K562 (cell line): Measurements from ENCODE around the gene MICAL2. TPM values are rescaled to one million over a fixed set of nuclear protein-coding genes. Genes with fewer than 3 reads are reported as not detected.

Experiments
- CBX5 ChIP-seq: IDR thresholded peaks from 2 replicates; pipeline ENCODE4 v1.6.1; 2014; ENCODE audit warnings: low read depth, borderline replicate concordance
- DIDO1 ChIP-seq: fragments of 450-650 bp; IDR thresholded peaks from 2 replicates; pipeline ENCODE4 v1.6.1; 2016; ENCODE audit warnings: low read depth, missing biosample characterization, missing genetic modification characterization
- ESRRA ChIP-seq: fragments of 450-650 bp; IDR thresholded peaks from 2 replicates; pipeline ENCODE4 v1.6.1; 2014; ENCODE audit warnings: low read depth, mild to moderate bottlenecking, moderate library complexity, borderline replicate concordance
- GATAD2B ChIP-seq: fragments of 450-650 bp; IDR thresholded peaks from 2 replicates; pipeline ENCODE4 v1.6.1; 2017; ENCODE audit warnings: mild to moderate bottlenecking, borderline replicate concordance
- JUNB ChIP-seq: fragments of 450-650 bp; formaldehyde crosslinking; conservative IDR thresholded peaks from 2 replicates; pipeline ENCODE4 v1.4.0; 2020; ENCODE audit warnings: mild to moderate bottlenecking
- MED1 ChIP-seq: sonication (generic); formaldehyde crosslinking; IDR thresholded peaks from 2 replicates; pipeline ENCODE4 v1.8.1; 2023; ENCODE audit warnings: missing genetic modification reagents, borderline replicate concordance
- MIER1 ChIP-seq: fragments of 450-650 bp; IDR thresholded peaks from 2 replicates; pipeline ENCODE4 v1.6.1; 2016; ENCODE audit warnings: antibody characterized with exemption, mild to moderate bottlenecking, low read depth
- MTA1 ChIP-seq: fragments of 450-650 bp; IDR thresholded peaks from 2 replicates; pipeline ENCODE4 v1.6.1; 2017; ENCODE audit warnings: borderline replicate concordance
- NCOA1 ChIP-seq: fragments of 450-650 bp; IDR thresholded peaks from 2 replicates; pipeline ENCODE4 v1.6.1; 2016; ENCODE audit warnings: low read depth
- NFXL1 ChIP-seq: fragments of 450-650 bp; formaldehyde crosslinking; IDR thresholded peaks from 2 replicates; pipeline ENCODE4 v1.4.0; 2021; ENCODE audit warnings: mild to moderate bottlenecking
- NR4A1 ChIP-seq, 2 experiments: fragments of 250-450 bp in 1 of 2; fragments of 450-650 bp in 1 of 2; sonication (Bioruptor Pico) in 1 of 2; IDR thresholded peaks; 2 replicates each; pipeline versions ENCODE4 v1.4.0 to v1.6.1; 2016 to 2020; ENCODE audit warnings: mild to moderate bottlenecking in 2 of 2, missing compliant biosample characterization in 1 of 2, missing genetic modification characterization in 1 of 2, moderate library complexity in 1 of 2
- PTTG1 ChIP-seq: fragments of 450-650 bp; IDR thresholded peaks from 2 replicates; pipeline ENCODE4 v1.6.1; 2016; ENCODE audit warnings: low read depth, mild to moderate bottlenecking, missing genetic modification characterization, missing compliant biosample characterization
- RFX7 ChIP-seq: fragments of 250-450 bp; sonication (Bioruptor Pico); IDR thresholded peaks from 2 replicates; pipeline ENCODE4 v1.5.1; 2021; ENCODE audit warnings: mild to moderate bottlenecking
- SMAD3 ChIP-seq: fragments of 450-650 bp; formaldehyde crosslinking; conservative IDR thresholded peaks from 2 replicates; pipeline ENCODE4 v1.4.0; 2020; ENCODE audit warnings: mild to moderate bottlenecking
- SMAD4 ChIP-seq: fragments of 250-450 bp; sonication (Bioruptor Pico); conservative IDR thresholded peaks from 2 replicates; pipeline ENCODE4 v1.8.0; 2021; ENCODE audit warnings: inconsistent platforms, mild to moderate bottlenecking, moderate library complexity
- SMARCB1 ChIP-seq: IDR thresholded peaks from 2 replicates; pipeline ENCODE4 v1.6.1; 2011; ENCODE audit warnings: improper control_type of control experiment, low read depth; ENCODE audit not compliant: insufficient read length
- SP1 ChIP-seq: sonication (generic); formaldehyde crosslinking; IDR thresholded peaks from 2 replicates; pipeline ENCODE4 v1.8.1; 2022; ENCODE audit warnings: mild to moderate bottlenecking, missing genetic modification reagents
- TAL1 ChIP-seq: fragments of 450-650 bp; IDR thresholded peaks from 2 replicates; pipeline ENCODE4 v1.6.1; 2016; ENCODE audit warnings: mild to moderate bottlenecking
- U2AF1 ChIP-seq: fragments of 200-400 bp; formaldehyde crosslinking; optimal IDR thresholded peaks from 2 replicates; pipeline ENCODE3; 2017; ENCODE audit warnings: mild to moderate bottlenecking, low read depth, low read length, moderate library complexity
- ZNF197 ChIP-seq: fragments of 200-800 bp; sonication (Bioruptor generic); IDR thresholded peaks from 2 replicates; pipeline ENCODE4 v1.6.1; 2016; ENCODE audit warnings: low read depth, missing genetic modification characterization, missing compliant biosample characterization
- ZNF232 ChIP-seq: sonication (generic); formaldehyde crosslinking; IDR thresholded peaks from 2 replicates; pipeline ENCODE4 v1.8.0; 2022; ENCODE audit warnings: mild to moderate bottlenecking, missing genetic modification reagents
- ZNF408 ChIP-seq: fragments of 250-450 bp; sonication (Bioruptor Pico); IDR thresholded peaks from 2 replicates; pipeline ENCODE4 v1.4.0; 2020; ENCODE audit warnings: low read depth, mild to moderate bottlenecking, moderate library complexity
- ZNF436 ChIP-seq: fragments of 250-450, 450-650 bp; sonication (Bioruptor Pico); formaldehyde crosslinking; IDR thresholded peaks from 2 replicates; pipeline ENCODE4 v1.7.0; 2020; ENCODE audit warnings: mild to moderate bottlenecking
- ZNF583 ChIP-seq: fragments of 250-450 bp; sonication (Bioruptor Pico); IDR thresholded peaks from 2 replicates; pipeline ENCODE4 v1.4.0; 2020
- polyA plus RNA-seq, 8 experiments: library from polyadenylated mRNA; depleted of rRNA in 4 of 8; stranded (reverse) in 5 of 8; unstranded in 3 of 8; fragments of >200 nt; fragmentation: Nextera tagmentation in 2 of 8; fragmentation: Illumina TruSeq in 1 of 8; extraction: Ambion mirVana in 2 of 8; extraction: Trizol in 1 of 8; gene quantifications; 2 replicates each; pipeline versions ENCODE4 v1.2.1 to v1.2.3, GENCODE V29; 2011 to 2014; ENCODE audit warnings: inconsistent platforms in 1 of 8, missing spikeins in 1 of 8
- total RNA-seq, 7 experiments: library from RNA; depleted of rRNA in 6 of 7; stranded (reverse); fragments of >200 nt in 6 of 7; fragmentation: Illumina TruSeq in 2 of 7; extraction: Trizol in 2 of 7; gene quantifications; 2 replicates each; pipeline versions ENCODE4 v1.2.1 to v1.2.3, GENCODE V29; 2011 to 2021; ENCODE audit warnings: low replicate concordance in 1 of 7
- TF ChIP-seq, protein P1 (sequence below): sonication (generic); formaldehyde crosslinking; IDR thresholded peaks from 2 replicates; pipeline ENCODE4 v1.8.1; 2023; ENCODE audit warnings: mild to moderate bottlenecking, missing genetic modification reagents
- TF ChIP-seq, protein P2 (sequence below): fragments of 450-650 bp; IDR thresholded peaks from 2 replicates; pipeline ENCODE4 v1.6.1; 2016; ENCODE audit warnings: low read depth, mild to moderate bottlenecking, moderate library complexity
- TF ChIP-seq, protein P3 (sequence below): fragments of 450-650 bp; IDR thresholded peaks from 2 replicates; pipeline ENCODE4 v1.6.1; 2016; ENCODE audit warnings: antibody characterized with exemption

Gene MICAL2
- total and polyA plus RNA-seq, 9 of the 15 experiments (the other 6 are each of a cell fraction or from before 2014, with no cell fraction given): 4.7 to 64.2 (median 33.6) TPM

- no peak for TF ChIP-seq MIER1
- TF ChIP-seq GATAD2B: peak; percentile 93
- TF ChIP-seq ESRRA: peak; percentile 87
- TF ChIP-seq, protein P1, sequence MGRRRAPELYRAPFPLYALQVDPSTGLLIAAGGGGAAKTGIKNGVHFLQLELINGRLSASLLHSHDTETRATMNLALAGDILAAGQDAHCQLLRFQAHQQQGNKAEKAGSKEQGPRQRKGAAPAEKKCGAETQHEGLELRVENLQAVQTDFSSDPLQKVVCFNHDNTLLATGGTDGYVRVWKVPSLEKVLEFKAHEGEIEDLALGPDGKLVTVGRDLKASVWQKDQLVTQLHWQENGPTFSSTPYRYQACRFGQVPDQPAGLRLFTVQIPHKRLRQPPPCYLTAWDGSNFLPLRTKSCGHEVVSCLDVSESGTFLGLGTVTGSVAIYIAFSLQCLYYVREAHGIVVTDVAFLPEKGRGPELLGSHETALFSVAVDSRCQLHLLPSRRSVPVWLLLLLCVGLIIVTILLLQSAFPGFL (CRISPR knock-in tag): 0 out of 2 replicates have a peak, but pooled peaks have one; percentile 46
- TF ChIP-seq, protein P2, sequence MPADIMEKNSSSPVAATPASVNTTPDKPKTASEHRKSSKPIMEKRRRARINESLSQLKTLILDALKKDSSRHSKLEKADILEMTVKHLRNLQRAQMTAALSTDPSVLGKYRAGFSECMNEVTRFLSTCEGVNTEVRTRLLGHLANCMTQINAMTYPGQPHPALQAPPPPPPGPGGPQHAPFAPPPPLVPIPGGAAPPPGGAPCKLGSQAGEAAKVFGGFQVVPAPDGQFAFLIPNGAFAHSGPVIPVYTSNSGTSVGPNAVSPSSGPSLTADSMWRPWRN: peak; percentile 95
- peak; percentile 83; the same call in 1 of the 2 replicates for TF ChIP-seq SMAD3 (CRISPR knock-in tag)
- TF ChIP-seq RFX7 (CRISPR knock-in tag): no peak
- TF ChIP-seq NFXL1 (CRISPR knock-in tag): no peak
- 0 out of 2 replicates have a peak, but pooled peaks have one; percentile 1 for TF ChIP-seq JUNB (CRISPR knock-in tag)
- no peak for TF ChIP-seq CBX5
- no peak for TF ChIP-seq NR4A1 (CRISPR knock-in tag; IDR thresholded peaks at IDR 0.05)
- TF ChIP-seq NR4A1 (tag; IDR thresholded peaks at IDR 0.05): peak; percentile 83
- peak; percentile 100 for TF ChIP-seq TAL1
- TF ChIP-seq ZNF197: peak; percentile 89; the same call in 1 of the 2 replicates
- no peak for TF ChIP-seq ZNF232 (CRISPR knock-in tag)
- no peak for TF ChIP-seq SMARCB1
- TF ChIP-seq NCOA1: peak; percentile 96
- TF ChIP-seq ZNF583 (CRISPR knock-in tag): peak; percentile 71
- peak; percentile 98 for TF ChIP-seq SMAD4 (CRISPR knock-in tag)
- TF ChIP-seq SP1 (CRISPR knock-in tag): peak; percentile 53; the same call in 1 of the 2 replicates
- peak; percentile 93 for TF ChIP-seq MTA1
- TF ChIP-seq ZNF408 (CRISPR knock-in tag): no peak
- TF ChIP-seq DIDO1 (tag): no peak
- no peak for TF ChIP-seq MED1 (CRISPR knock-in tag)
- no peak for TF ChIP-seq U2AF1
- peak; percentile 68; the same call in 1 of the 2 replicates for TF ChIP-seq PTTG1 (tag)
- TF ChIP-seq ZNF436: no peak
- TF ChIP-seq, protein P3, sequence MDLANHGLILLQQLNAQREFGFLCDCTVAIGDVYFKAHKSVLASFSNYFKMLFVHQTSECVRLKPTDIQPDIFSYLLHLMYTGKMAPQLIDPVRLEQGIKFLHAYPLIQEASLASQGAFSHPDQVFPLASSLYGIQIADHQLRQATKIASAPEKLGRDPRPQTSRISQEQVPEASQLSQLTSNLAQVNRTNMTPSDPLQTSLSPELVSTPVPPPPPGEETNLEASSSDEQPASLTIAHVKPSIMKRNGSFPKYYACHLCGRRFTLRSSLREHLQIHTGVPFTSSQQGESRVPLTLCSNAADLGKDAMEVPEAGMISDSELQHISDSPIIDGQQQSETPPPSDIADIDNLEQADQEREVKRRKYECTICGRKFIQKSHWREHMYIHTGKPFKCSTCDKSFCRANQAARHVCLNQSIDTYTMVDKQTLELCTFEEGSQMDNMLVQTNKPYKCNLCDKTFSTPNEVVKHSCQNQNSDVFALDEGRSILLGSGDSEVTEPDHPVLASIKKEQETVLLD: no peak; the same call in none of the 2 replicates
These were observed 90.9 kb downstream of the MICAL2 start (continued) for GRCh38 chr11:12200991-12201985.
